AG04450 (cell line): Measurements from ENCODE around the gene RRM2. TPM values are rescaled to one million over a fixed set of nuclear protein-coding genes. Genes with fewer than 3 reads are reported as not detected.

Source experiments
- CTCF ChIA-PET: fragments of 300-600, 350-600 bp; formaldehyde crosslinking; extraction: SDS; loops from one replicate; lab custom pipeline; 2022; ENCODE audit warnings: antibody characterized with exemption, inconsistent platforms; lab: Charles Lee
- POLR2A ChIA-PET: fragments of 350-600 bp; formaldehyde crosslinking; extraction: SDS; loops from one replicate; lab custom pipeline; 2021; ENCODE audit warnings: antibody characterized with exemption, inconsistent platforms; lab: Yijun Ruan, JAX
- DNase-seq: peaks from one replicate; pipeline ENCODE4 v3.0.0-alpha.2; 2011; ENCODE audit warnings: low read depth, low spot score
- H3K27ac ChIP-seq: one replicate; pipeline ENCODE4 v1.5.1; 2012; ENCODE audit warnings: low read depth, low read length, control low read depth
- H3K27me3 ChIP-seq: one replicate; pipeline ENCODE4 v1.6.0; 2012; ENCODE audit warnings: low read length; ENCODE audit not compliant: control insufficient read depth, insufficient read depth
- H3K4me3 ChIP-seq: 2 replicates; pipeline ENCODE4 v1.5.1; 2011; ENCODE audit warnings: mild to moderate bottlenecking, low read depth, low read length, control low read depth
- H3K9me3 ChIP-seq: 2 replicates; pipeline ENCODE4 v1.5.1; 2012; ENCODE audit warnings: low read length; ENCODE audit not compliant: control insufficient read depth, insufficient read depth
- CTCF ChIP-seq: IDR thresholded peaks from 2 replicates; pipeline ENCODE4 v1.5.1; 2011; ENCODE audit warnings: low read depth, low read length, control low read depth, inconsistent platforms
- polyA plus RNA-seq: library from polyadenylated mRNA; depleted of rRNA; stranded (reverse); fragments of >200 nt; gene quantifications from 2 replicates; pipeline ENCODE4 v1.2.3, GENCODE V29; 2011

The RRM2 gene
- polyA plus RNA-seq, 1 experiment: 21.7 TPM

GRCh38 chr2:10172033-10172871, 49.7 kb downstream of the RRM2 start:
- CTCF ChIA-PET: interaction anchor here (2.0 kb wide), 1 partner anchor 237 kb away, joined by 5 read pairs; no protein-coding TSS in a partner anchor
- H3K4me3 ChIP-seq: no peak overlapping the region
- H3K9me3 ChIP-seq: no peaks in the 10 kb centered on the region; the same call in 1 of the 2 replicates
- DNase-seq: no peak
- no peak for TF ChIP-seq CTCF
- POLR2A ChIA-PET: no interaction called here
- no peak overlapping the region for H3K27ac ChIP-seq
- H3K27me3 ChIP-seq: no peaks in the 10 kb centered on the region

GRCh38 chr2:10173258-10174005, 50.9 kb downstream of the RRM2 start:
- H3K9me3 ChIP-seq: no peaks in the 10 kb centered on the region; the same call in 1 of the 2 replicates
- no peak overlapping the region for H3K4me3 ChIP-seq
- ChIA-PET POLR2A (no interaction called here), CTCF (no interaction called here)
- H3K27ac ChIP-seq: no peak overlapping the region
- TF ChIP-seq CTCF: no peak
- no peak for DNase-seq
- no peaks in the 10 kb centered on the region for H3K27me3 ChIP-seq

GRCh38 chr2:10174173-10174572, 51.6 kb downstream of the RRM2 start:
- POLR2A ChIA-PET: no interaction called here
- no peak for TF ChIP-seq CTCF
- CTCF ChIA-PET: no interaction called here

GRCh38 chr2:10175441-10175840, 52.9 kb downstream of the RRM2 start:
- Histone ChIP-seq H3K27me3 (no peaks in the 10 kb centered on the region), H3K27ac (no peak overlapping the region), H3K4me3 (no peak overlapping the region), H3K9me3 (no peaks in the 10 kb centered on the region; the same call in 1 of the 2 replicates)
- ChIA-PET CTCF (no interaction called here), POLR2A (no interaction called here)
- no peak for DNase-seq
- TF ChIP-seq CTCF: no peak

More at GRCh38 chr2:10174173-10174572, 51.6 kb downstream of the RRM2 start:
- DNase-seq: no peak
- Histone ChIP-seq H3K4me3 (no peak overlapping the region), H3K9me3 (no peaks in the 10 kb centered on the region; the same call in 1 of the 2 replicates), H3K27ac (no peak overlapping the region), H3K27me3 (no peaks in the 10 kb centered on the region)

GRCh38 chr2:10178751-10179150, 56.2 kb downstream of the RRM2 start:
- H3K4me3 ChIP-seq: no peak overlapping the region
- no peak for DNase-seq
- H3K9me3 ChIP-seq: no peaks in the 10 kb centered on the region
- ChIA-PET POLR2A (no interaction called here), CTCF (no interaction called here)
- H3K27me3 ChIP-seq: no peaks in the 10 kb centered on the region
- TF ChIP-seq CTCF: no peak
- no peak overlapping the region for H3K27ac ChIP-seq
